ENCODE results near the gene CEP85L.
A peak's percentile ranks its signal among the peaks of the same experiment; 100 is the strongest.

CEP85L gene

DNA sequence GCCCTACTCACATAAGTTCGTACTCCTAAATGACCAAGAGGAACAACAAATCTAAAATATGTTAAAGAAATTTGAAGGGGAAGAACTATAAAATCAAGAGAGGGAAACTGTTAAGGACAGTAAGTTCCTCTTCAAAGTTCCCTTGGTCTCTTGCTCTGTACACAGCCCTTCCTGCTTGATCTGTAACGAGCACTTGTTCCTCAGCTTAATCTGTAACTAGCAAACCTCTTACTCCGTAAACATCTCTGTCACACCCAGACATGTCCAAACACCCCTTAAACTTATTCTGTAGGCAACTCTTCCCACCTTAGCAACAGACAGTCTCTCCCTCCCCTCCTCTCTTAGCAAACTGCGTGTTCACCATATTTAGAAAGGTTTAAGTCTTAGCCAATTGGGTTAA is 73.4 kb downstream of the CEP85L start:
- DNase-seq: peak in 2 of 4 experiments; percentile 3 to 36

DNA sequence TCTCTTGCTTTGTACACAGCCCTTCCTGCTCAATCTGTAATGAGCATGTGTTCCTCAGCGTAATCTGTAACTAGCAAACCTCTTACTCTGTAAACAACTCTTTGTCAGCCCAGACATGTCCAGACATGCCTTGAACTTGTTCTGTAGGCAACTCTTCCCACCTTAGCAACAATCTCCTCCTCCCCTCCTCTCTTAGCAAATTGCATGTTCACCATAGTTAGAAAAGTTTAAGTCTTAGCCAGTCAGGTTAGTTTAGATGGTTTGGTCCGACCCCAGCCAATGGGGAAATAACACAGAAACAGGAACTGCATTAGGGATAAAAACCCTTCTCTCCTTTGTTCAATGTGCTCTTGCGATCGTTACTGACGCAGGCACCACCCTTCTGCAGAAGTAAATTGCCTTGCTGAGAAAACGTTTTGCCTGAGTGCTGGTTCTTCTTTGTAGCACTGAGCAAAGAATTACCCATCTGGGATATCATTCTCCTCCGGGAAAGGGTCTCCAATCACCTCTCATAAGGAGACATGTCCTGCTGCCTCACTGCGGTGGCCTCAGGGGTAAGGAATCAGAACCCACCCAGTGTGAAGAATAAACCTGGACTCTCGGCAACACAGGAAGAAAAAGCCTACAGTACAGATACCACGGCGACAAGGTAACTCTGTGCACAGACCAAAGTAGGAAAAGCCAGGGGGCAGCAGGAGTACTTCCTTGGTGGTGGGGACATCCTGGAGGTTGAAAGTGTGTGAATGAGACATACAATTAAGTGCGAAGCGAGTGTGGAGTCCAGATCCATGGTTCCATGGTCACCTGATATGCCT is 77.1 kb downstream of the CEP85L start:
- peak in 1 of 4 experiments; percentile 17 for DNase-seq

DNA sequence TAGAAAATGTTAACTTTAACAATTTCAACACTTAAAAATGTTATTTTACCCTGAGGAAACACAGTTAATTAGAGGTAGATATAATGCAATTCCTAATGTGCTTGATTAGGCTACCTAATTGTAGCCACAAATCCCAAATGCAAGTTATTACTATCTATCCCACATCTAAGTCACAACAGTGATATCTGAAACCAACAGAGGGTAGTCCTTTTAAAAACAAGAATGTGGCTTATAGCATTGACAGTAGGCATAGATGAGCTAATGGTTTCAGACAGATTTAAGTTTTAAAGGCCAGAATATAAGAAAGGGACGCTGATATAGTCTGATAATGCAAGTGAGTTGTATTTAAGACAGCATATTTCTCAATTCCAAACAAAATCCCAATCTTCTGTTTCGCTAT is 80.3 kb downstream of the CEP85L start:
- no peak for DNase-seq

DNA sequence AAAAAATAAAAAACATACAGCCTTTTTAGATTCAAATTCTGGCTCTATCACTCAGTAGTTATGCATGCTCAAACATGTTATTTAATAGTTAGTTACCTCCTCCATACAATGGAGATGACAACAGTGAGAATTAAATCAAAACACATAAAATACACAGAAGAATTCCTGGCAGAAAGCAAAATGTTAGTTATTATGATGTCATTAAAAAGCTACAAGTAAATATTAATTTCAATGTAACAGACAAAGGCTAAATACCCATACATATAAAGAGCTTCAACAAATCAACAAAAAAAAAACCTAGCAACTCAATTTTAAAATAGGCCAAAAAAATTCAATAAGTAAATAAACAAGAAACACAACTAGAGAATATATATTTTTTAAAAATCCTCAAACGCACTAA is 81.9 kb downstream of the CEP85L start:
- DNase-seq: no peak

DNA sequence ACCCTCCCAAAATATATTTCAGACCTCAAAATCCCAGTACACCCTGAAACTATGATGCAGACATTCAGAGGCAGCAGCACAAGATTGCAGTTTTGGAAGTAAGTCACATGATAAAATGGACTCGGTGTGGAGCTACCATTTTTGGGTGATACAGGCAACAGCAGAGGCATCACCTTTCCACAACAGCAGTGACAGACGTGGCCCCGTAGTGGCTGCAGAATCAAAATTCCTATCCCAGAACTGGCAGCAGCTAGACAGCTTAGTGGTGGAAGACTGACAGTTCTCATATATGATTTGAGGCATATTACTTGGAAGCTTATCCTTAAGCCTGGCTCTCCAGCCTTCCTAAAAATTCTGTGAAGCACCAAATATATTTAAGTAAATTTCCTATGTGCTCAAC is 83.4 kb downstream of the CEP85L start:
- DNase-seq: no peak

DNA sequence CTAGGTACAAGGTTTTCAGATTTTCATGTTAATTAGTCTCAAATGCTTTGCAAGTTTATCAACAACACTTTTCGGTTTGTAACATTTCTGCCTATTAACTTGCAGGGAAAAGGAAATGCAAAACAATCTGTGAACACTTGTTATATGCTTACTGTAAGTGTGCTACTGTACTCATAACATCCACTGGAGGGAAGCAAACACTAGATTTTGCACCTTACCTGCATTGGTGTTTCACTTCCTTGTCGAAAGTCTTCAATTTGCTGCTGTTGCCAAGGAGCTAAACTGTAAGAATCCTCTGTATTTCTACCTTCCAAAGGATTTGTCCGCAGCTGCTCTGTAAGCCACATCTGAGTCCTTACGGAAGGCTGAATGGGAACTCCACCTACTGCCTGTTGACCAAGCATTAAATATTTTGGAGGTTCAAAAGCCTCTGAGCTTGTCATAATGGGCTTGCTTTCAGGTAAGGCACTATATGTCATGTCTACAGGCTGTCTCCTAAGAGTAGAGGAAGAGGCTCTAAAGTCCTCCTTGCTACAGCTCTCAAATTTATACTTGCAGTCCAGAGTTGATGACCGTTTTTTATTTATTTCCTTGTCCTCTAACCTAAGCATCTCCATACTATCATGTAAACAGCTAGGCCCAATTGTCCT is 86.0 kb downstream of the CEP85L start:
- peak in 2 of 4 experiments; percentile 13 to 17 for DNase-seq

DNA sequence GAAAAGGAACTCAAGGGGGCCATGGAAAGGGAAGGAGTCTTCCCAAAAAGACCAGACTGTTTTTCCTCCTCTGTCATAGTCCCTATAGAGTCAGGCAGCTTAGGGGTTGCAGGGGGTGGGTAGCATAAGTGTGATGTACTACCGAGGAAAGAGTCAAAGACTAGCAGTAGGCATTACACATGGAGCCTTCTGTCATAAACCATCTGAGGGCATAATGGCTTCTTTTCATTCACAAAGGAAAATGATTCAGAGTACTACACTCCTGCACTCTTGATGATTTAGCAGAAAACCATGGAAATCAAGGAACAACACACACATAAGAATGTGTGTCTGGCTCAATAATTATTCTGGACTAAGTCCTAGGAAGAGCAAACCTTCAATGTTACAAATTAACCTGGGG is 88.4 kb downstream of the CEP85L start:
- DNase-seq: no peak

DNA sequence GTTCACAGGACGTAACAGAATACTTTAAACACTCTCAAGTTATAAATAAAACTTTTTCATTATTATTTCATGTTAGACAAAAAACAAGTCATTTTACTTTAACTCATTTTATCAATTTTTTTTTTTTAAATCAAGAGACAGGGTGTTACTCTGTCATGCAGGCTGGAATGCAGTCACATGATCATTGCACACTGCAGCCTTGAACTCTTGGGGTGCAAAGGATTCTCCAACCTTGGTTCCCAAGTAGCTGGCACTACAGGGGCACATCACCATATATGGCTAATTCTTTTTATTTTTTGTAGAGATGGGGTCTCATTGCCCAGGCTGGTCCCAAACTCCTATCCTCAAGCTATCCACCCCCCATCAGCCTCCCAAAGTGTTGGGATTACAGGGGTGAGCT is 89.1 kb downstream of the CEP85L start:
- no peak for DNase-seq

DNA sequence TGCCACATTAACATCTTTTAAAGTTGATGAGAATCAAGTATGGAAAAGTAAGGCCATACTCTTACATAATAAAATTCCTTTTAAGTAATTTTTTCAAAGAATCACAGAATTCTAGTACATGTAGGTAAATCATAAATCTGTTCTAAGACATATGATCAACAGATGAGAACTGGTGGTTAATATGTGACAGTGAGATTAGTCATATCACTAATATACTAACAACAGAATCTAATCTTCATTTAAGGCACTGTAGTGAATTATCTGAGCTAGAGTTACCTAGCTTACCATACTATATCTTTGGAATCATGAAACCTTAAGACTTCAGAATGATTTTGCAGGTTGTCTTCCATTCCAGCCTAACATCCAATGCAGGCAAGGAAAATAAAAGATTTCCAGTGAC is 91.7 kb downstream of the CEP85L start:
- DNase-seq: no peak

DNA sequence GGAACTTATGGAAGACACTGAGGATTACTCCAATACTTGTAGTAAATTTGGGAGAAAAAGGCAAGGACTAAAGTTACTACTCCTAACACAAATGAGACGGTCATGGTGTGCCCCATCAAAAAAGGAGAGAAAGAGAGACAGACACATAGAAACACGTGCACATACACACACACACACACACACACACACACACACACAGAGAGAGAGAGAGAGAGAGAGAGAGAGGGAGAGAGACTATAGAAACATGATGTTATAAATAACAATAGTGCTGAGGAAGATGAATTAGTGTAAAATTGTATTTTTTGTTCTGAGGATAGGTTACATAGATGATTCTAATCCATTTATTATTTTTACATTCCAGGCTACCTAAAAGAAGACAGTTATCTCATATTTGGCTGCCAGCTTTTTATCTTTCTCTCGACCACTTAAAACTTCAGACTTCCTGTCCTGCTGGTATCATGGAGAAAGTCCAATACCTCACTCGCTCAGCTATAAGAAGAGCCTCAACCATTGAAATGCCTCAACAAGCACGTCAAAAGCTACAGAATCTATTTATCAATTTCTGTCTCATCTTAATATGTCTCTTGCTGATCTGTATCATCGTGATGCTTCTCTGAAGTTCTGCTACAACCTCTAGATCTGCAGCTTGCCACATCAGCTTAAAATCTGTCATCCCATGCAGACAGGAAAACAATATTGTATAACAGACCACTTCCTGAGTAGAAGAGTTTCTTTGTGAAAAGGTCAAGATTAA is 92.8 kb downstream of the CEP85L start:
- peak in 2 of 4 experiments; percentile 19 to 26 for DNase-seq

DNA sequence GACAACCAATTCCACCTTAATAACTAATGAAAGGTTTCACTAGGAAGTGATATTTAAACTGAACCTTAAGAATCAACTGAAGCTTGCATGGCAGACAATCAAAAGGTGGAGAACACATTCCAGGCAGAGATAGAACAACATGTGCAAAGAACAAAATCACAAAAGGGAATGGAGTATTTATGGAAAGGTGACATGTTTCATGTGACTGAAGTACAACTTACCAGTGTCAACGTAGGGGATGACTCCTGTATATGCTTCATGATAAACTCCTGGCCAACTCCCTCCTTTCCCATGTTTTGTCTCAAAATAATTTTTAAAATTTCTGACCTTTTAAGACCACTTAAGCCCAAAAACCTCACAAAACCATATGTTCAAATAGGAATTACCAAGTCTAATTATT is 96.7 kb downstream of the CEP85L start:
- no peak for DNase-seq

DNA sequence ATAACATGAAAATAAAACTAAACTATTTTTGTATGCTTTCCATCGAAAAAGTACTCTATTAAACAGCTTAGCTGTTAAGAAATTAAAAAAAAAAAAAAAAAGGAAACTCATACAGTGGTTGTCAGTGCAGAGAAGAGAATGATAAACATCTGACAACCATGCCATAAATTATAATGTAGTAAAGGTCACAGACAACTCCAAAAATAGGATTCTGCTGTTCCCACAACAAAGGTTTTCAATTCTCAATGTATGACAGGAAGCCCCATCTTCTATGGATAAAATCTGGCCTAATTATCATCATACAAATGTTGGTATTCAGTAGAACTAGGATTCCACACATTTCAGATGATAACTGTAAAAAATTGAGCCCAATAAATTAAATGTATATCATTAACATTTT is 98.3 kb downstream of the CEP85L start:
- DNase-seq: no peak

DNA sequence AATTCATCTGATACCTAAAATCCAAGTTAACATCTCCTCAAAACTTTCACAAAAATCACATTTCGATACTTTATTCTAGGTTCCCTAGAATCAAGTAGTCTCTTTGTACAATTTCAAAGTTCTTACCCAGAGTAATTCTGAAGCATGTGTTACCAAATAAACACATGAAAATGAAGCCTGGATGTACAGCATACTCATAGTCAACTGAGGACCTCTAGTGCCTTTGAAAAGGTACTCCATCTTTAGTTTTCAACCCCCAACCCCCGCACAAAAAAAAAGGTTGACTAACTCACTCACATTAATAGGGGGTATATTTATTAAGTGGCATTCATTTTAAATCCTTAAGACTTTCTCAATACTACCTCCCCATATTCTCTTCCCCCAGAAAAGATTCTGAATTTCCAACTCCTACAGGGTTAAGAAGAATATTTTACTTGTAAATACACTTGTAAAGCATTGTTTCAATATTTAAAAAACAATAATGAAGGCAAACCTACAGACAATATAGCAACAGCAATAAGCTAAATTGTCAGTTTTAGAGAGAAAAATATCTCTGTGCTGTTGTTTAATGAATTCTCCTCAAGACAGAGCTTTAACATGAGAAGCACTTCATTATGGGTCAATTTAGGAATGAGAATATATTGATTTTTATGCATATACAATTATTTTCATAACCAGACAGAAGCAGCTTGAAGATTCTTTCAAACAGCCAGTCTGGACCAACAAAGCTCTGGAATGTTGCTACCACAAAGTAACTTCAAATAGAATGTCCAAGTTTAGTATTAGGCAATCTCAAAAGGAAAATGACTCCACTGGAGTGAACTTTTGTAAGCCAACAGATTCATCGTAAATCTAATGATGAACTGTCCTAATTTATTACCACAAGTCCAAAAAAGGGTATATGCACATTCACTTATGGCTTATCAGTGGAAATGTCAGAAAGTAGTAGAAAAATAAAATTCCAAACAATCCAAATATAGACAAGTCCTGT is 100.0 kb downstream of the CEP85L start:
- peak; percentile 13 to 59 (median 37) for DNase-seq

DNA sequence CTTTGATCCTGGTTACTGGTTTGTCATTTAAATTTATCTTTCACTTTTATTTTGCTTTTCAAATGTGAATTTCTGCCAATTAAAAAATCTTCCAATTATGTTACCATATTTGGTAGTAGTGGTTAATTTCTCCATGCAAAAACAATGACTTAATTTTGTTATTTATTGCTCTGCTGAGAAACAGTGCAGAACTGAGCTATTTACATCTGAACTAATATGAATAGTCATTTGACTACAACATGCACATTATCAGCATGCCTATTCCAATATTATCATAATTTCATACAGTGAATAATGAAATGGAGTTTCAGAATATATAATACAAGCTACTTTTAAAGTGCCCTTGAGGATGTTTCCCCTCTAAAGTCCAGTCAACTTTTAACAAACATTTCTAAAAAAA is 102.8 kb downstream of the CEP85L start:
- DNase-seq: no peak

DNA sequence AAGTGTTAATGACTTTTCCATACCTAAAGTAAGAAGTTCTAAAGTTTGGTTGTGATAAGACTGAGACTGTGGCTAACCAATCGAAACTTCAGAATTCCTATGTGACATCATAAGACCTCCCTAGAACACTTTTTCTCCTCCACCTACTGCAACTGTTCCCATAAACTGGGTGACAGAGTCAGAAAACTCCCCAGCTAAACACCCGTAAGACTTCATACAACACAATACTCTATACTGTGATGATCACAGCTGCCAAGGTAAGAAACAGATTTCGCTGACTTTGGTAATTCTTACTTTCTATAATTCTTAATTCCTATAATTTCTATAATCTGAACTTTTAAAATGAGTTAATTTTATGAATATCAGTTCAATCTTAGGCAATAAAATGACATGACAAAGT is 103.3 kb downstream of the CEP85L start, which contains the start of gene PLN:
Gene PLN, plus strand, starts transcription at position 161 of the 400 bp plus-strand sequence. CDS start 10,626 bp downstream, outside the sequence.
- DNase-seq: no peak

DNA sequence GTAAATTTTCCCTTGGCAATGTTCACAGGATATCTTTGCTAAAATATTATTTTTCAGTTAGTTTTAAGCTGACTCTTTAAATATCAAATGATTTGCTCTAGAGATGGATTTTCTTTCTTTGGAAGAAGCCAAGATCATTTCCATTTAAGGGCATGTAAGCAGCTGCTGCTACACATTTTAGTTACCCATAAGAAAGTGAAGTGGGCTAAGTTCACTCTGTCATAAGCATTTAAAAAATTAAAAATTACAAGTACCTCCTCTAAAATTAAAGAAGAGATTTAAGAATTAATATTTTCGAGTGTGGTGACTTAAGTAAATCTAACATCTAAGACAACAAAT is 104.5 kb downstream of the CEP85L start:
- no peak for DNase-seq

DNA sequence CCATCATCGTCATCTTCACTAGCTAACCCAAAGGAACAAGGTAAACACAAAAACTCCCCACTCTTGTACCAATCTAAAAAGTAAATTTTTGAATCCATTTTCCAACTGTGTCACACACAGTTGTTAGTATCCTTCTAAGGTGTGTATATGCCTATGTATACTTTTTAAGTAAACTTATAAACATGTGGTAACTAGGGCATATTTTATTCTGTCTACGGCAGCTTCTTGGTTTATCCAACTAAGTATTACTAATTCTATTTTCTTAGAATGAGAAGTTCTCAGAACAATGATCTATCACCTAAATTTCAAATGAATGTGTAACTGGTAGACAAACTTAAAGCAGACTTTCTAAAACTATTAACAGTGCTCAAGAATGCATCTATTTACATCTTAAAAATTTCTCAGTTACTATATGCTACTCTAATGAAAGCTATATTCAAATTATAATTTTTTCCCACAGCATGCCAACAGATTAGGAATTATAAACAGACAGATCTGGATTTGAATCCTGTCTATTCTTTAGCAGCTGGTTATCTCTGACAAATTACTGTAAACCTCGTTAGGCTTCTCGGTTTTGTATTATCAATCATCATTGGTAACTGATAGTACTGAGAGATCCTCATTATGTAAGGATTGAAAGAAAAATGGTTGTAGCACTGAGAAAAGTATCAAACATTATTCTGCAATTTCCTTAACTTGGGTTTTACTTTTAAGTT is 105.1 kb downstream of the CEP85L start:
- DNase-seq: no peak

DNA sequence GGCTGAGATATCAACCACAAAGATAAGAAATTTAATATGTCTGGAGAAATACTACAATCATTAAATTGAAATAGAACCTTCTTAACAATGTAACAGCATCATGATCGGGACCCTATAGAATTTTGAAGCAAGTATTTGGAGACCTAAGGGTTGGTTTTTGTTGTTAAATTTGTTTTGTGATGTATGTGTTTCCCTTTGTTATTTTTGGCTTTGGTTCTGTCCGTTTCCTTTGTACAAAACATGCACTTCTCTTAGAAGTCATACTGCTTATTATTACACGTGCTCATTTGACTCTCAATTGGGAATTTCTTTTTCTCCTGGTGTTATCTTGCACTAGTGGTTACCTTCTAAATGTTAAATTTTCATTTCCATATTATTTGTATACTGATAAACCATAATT is 107.3 kb downstream of the CEP85L start:
- no peak for DNase-seq

DNA sequence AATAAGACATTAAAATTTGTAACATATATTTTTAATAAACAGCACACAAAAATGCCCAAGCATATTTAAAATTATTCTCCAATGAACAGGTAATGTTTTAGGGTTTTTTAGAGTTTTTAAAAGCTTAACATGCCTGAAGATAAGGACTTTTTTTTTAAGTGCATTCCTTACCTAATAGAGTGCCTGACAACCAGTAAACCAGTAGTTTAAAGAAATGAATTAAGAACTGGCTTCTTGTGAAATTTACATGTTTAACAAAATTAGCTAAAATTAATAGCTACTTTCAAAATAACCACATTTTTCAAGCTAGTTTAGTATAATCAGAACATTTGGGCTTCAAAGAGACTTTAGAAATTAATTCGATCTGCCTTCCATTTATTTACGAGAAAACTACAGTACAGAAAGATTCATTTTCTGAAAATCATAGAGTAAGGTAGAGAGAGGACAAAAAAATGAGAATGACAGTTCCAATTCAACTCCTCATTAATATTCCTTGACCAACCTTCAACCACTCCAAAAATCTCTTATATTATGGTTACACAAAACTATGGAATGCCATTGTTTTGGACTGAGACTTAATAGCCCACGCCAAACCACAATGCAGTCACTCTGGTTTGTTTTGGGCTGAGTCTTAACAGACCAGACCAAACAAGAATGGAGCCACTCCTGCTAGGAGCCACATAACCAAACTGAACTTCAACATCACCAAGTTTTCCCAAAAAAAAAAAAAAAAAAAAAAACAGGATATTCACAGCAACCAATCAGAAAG is 109.0 kb downstream of the CEP85L start:
- no peak for DNase-seq

DNA sequence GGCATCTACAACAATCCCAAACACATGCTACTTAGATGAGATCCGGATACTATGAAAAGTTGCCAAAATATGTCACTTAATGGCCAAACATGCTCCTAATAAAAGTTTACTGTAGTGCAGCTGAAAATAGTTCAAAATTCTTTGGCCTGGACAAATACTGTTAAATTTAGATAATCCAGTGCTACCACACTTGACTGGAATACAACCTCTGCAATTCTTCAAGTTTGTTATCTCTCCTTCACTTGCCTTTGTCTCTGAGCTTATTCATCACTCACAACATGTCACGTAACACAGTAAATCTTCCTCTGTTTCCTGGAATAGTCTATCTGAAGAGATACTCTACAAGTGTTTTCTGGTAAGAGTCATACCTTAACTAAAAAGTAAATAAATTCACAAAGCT is 113.8 kb downstream of the CEP85L start:
- no peak for DNase-seq

DNA sequence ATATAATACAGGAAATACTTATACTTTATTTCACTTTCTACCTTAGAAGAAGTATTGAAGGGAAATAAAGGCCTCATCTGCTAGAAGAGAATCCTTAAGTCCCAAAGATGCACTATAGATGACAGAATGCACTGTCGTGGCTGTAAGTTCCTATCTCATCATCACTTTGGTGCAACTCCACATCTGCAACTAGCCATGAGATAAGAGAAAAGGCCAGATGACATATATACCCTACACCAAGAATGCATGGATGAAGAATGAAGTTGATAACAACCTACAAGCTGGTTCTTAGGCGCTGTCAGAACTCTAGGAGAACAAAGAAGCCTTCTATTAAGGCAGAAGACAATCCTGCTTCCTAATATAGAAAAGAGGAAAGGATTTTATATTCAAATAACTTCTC is 114.9 kb downstream of the CEP85L start:
- no peak for DNase-seq
